ENCODE measurements around the gene OGFR. TPM values are rescaled to one million over a fixed set of nuclear protein-coding genes. Genes with fewer than 3 reads are reported as not detected.

Gene OGFR
- total RNA-seq, 2 donors from 2014 or later, result 23.3 to 23.6 TPM

DNA sequence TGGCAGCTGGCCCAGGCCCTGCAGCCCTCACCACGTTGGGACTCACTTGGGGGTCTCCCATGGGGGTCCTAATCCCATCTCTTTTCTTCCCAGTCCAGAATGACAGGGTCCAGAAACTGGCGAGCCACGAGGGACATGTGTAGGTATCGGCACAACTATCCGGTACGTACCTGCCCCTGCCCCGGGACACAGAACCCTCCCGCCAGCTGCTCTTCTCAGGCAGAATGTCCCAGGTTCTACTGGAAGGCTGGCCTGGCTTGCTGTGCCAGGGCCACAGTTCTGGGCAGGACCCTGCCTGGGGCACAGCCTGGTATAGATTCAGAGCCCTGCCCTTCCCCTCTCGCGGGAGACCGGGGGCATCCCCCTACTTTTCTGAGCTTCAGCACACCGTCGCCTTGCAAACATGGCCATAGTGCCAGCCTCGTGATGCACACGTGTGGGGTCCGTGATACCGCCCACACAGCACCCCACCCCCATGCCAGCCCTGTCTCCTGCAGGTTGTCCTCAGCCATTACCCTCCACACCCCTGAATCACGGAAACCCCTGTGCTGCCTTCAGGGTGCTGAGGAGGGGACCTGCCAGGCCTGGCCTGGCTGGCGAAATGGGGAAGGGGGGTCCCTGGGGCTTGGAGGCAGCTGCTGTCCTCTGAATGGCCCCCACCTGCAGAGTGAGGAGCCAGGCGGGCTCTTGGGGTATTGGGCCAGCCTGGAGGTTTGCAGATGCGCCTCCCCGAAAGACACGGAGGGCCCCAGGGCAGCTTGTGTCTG, 3.0 kb downstream of the OGFR start:
- intact Hi-C loops (cut with DNase I), result loop anchor here (5.0 kb wide), 1 partner anchor 140 kb away; no protein-coding TSS in a partner anchor

GRCh38 chr20:62808211-62808865, 3.7 kb downstream of the OGFR start:
- intact Hi-C loops (cut with DNase I), result loop anchor here (5.0 kb wide), 1 partner anchor 141 kb away; no protein-coding TSS in a partner anchor
- DNase-seq (peak; percentile 66), ATAC-seq (peak in 1 of 2 donors; percentile 41)

More for the DNA sequence above, 3.0 kb downstream of the OGFR start:
- ATAC-seq (no peak), DNase-seq (no peak)

DNA sequence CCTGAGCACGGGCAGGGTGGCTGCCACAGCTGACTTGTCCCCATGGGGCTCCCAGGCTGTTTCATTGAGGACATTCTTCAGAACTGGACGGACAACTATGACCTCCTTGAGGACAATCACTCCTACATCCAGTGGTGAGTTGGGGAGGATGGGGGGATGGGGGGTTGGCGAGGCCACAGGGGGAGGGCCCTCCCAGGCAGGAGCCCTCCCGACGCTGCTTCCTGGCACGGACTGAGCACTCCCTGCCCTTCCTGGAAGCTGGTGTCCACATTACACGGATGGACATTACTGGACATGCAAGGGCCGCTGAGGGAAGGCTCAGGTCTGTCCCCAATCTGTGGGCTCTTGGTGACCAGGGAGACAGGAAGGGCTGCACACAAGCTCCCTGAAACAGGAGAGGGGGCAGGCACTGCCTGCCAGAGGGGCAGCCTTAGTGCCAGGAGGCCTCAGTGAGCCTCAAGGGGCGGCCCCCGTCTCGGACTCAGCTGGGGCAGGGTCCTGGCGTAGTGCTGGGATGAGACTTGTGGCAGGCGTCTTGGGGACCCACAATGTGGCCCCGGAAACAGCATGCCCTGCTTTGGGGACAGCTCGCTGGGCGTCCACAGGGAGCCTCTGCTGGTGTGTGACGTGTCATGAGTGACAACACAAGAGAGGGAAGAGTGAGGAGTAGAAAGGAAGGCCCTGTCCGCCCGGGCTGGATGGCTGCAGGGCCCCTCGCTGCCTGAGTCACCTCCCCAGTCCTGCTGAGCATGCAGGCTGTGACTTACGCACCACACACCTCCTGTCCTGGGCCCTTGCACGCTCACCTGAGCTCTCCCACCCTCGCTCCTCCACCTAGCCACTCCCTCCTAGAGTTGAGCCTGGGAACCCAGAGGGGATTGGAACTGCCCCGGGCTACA, 5.1 kb downstream of the OGFR start:
- intact Hi-C loops (cut with DNase I), result loop anchor here (5.0 kb wide), 1 partner anchor 142 kb away; no protein-coding TSS in a partner anchor
- DNase-seq (no peak), ATAC-seq (no peak)

DNA sequence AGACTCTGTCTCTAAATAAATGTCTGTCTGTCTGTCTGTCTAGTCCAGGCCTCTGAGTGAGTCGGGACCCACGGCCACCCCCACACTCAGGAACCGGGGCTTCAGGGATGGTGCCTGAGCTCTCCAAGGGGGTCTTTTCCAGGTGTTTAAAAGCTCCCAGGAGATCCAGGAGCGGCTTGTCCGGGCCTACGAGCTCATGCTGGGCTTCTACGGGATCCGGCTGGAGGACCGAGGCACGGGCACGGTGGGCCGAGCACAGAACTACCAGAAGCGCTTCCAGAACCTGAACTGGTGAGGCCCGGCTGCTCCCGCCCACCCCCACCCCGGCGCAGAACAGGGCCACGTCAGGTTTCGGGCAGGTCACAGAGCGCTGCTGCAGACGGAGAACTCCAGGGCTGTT, 6.7 kb downstream of the OGFR start:
- DNase-seq, result no peak

DNA sequence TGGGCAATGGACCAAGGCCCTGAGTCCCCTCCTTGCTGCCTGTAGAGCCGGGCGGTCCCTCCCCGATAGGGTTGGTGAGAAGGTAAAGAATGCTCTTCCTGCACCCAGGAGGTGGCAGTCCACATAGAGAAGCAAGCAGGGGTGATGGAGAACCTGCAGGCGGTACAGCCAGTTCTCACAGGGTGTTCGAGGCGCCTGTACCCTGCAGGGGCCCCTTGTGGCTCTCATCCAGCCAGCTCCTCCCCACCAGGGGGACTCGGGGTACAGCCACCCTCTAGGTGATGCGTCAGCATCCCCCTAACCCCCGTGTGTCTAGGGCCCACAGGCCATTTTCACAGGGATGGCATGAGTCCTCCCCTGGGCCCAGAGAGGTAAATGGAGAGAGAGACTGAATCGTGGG, 7.1 kb downstream of the OGFR start:
- intact Hi-C loops (cut with DNase I), result no loop called here
- DNase-seq, result no peak
- no peak for ATAC-seq

More for the DNA sequence above, 6.7 kb downstream of the OGFR start:
- intact Hi-C loops (cut with DNase I), result no loop called here
- ATAC-seq, result no peak

DNA sequence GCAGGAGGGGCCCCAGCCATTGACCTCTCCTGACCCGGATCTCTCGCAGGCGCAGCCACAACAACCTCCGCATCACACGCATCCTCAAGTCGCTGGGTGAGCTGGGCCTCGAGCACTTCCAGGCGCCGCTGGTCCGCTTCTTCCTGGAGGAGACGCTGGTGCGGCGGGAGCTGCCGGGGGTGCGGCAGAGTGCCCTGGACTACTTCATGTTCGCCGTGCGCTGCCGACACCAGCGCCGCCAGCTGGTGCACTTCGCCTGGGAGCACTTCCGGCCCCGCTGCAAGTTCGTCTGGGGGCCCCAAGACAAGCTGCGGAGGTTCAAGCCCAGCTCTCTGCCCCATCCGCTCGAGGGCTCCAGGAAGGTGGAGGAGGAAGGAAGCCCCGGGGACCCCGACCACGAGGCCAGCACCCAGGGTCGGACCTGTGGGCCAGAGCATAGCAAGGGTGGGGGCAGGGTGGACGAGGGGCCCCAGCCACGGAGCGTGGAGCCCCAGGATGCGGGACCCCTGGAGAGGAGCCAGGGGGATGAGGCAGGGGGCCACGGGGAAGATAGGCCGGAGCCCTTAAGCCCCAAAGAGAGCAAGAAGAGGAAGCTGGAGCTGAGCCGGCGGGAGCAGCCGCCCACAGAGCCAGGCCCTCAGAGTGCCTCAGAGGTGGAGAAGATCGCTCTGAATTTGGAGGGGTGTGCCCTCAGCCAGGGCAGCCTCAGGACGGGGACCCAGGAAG, 7.7 kb downstream of the OGFR start:
- intact Hi-C loops (cut with DNase I), result no loop called here
- ATAC-seq, result no peak
- no peak for DNase-seq

DNA sequence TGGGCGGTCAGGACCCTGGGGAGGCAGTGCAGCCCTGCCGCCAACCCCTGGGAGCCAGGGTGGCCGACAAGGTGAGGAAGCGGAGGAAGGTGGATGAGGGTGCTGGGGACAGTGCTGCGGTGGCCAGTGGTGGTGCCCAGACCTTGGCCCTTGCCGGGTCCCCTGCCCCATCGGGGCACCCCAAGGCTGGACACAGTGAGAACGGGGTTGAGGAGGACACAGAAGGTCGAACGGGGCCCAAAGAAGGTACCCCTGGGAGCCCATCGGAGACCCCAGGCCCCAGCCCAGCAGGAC, 8.2 kb downstream of the OGFR start:
- ATAC-seq (no peak), DNase-seq (no peak)
- intact Hi-C loops (cut with DNase I), result no loop called here

DNA sequence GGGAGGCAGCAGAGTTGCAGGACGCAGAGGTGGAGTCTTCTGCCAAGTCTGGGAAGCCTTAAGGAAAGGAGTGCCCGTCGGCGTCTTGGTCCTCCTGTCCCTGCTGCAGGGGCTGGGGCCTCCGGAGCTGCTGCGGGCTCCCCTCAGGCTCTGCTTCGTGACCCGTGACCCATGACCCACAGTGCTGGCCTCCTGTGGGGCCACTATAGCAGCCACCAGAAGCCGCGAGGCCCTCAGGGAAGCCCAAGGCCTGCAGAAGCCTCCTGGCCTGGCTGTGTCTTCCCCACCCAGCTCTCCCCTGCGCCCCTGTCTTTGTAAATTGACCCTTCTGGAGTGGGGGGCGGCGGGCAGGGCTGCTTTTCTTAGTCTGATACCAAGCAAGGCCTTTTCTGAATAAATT, 9.0 kb downstream of the OGFR start:
- DNase-seq (no peak), ATAC-seq (no peak)
- intact Hi-C loops (cut with DNase I), result no loop called here

DNA sequence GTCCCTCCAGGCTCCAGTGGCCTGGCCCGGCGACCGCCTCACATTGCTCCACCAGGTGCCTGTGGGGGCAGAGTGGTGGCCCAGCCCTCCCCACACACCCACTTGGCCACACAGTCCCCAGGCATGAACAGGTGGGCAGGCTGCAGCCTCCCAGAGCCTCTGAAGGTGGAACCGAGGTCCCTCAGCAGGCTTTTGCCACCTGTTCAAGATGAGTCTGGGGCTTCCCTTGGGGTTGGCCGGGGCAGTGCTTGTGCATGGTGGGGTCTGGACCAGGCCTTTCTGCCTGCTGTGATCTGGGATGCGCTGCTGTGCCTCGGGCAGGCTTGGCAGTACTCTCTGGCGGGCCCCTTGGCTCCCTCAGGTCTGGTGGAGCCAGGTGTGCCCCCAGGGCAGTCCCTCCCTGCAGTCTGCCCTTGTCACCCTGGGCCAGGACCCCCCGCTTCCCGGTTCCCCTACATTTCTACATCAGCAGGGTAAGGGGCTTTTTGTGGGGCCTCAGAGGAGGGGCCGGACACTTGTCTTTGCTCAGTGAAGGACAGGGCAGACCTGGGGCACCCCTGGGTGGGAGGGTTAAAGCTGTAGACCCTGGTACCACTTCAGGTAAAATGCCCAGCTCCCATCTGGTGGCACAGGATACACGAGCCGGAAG, 9.5 kb downstream of the OGFR start:
- ATAC-seq (no peak), DNase-seq (no peak)
- intact Hi-C loops (cut with DNase I), result no loop called here

- ATAC-seq (no peak), DNase-seq (no peak)
- intact Hi-C loops (cut with DNase I), result no loop called here
Observed at GRCh38 chr20:62814709-62815065, 10.1 kb downstream of the OGFR start.

- no peak for DNase-seq
- peak in 1 of 2 donors; percentile 37 for ATAC-seq
- intact Hi-C loops (cut with DNase I), result no loop called here
Observed at GRCh38 chr20:62815066-62815991, 10.7 kb downstream of the OGFR start.

DNA sequence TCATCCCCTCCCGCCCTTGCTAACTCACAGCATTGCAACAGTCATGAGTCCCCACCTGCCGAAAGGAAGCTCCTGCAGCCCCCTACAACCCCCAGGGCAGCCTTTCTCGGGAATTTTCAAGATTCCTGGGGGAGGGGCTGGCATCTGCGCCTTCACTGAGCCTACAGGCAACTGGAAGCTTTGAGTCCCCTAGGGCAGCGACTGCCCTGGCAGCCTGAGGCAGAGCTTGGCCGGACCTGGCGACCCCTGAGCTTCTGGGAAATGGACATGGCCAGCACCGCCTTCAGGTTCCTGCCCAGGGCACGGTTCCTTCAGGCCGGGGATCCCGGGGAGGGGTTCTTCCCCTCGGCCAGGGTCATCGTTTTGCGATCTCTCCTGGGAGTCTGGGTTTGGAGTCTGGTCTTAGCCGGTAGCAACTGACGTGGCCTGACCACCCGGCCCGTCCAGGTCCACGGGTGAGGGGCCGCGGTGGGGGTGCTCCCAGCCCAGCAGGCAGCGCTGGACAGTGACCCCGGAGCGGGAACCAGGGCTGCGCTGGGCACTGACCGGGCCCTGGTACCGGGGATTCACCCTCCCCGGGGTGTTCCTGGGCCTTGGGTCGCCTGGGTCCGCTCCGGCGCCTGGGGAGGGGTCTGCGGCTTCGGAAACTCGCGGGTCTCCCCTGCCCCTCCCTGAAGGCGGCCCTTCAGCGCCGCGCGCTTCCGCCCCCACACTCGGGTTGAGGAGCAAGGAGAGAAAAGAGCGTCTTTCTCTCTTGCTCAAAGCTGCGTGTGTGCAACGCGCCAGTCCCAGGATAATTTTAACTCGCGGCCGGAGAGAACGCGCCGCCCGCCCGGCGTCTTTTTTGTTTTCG, 11.6 kb downstream of the OGFR start:
- intact Hi-C loops (cut with DNase I), result no loop called here
- DNase-seq, result no peak
- no peak for ATAC-seq

DNA sequence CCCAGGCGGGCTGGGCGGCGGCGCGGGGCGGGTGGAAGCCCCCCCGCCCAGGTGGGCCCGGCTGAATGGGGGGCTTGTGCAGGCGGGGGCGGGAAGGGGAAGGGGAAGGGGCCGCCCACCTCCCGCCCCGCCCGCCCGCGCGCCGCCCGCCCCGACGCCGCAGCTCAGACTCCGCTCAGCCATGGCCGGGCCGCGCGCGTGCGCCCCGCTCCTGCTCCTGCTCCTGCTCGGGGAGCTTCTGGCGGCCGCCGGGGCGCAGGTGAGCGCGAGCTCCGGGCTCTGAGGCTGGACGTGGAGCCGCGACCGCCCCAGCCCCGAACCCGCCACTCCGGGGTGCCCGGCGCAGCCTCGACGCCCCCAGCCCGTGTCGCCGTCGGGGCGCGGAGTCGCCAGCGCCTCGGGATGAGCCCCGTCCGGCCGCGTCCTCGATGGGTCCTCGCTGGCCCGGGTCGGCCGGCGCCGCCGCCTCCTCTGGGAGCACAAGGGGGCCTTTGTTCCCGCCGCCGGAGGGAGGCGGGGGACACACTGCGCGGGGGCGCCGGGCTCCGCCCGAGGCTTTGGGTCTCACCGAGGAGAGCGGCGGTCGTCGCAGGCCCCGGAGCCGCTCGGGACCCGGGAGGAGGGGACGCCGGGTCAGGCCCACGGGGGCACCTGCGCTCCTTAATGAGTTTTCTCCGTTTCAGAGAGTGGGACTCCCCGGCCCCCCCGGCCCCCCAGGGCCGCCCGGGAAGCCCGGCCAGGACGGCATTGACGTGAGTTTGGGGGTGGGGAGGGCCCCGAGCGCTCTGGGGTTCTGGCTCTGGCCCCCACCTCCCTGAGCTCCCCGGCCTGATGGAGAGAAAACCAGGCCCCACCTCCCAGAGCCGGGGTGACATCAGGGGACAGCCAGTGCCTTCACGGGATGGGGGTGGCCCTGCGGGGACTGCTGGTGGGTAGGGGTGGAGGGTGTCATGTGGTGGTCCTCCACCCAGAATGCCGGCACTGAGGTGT, 12.5 kb downstream of the OGFR start, which contains the start of gene COL9A3:
Gene COL9A3, plus strand, starts transcription at position 167 of the 990 bp plus-strand sequence. Its CDS starts 15 bp downstream, at position 182.
- no peak for ATAC-seq

DNA sequence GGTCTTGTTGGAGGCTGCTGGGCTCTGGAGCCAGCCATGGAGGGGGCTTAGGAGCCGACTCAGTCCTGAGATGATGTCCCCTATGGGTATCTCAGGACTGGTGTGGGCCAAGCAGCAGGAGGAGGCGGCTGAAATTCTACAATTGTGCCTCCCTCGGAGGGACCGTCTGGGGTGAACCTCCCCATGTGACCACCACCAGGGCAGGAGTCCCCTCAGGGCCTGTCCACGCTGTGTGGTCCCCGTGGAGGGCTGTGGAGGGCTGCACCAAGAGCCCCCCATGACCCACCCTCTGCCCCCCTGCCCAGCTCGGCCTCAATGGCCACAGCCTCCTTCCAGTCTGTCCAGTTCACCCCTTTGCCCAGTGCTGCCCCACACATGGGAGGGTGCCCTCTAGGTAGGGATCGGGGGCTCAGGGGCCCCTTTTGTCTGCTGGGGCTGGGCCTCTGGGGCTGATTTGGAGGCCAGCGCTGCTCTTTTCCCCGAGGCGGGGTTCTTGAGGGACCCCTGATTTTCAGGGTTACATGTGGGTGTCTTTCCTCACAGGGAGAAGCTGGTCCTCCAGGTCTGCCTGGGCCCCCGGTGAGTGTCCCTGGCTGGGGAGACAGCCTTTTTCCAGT, 13.4 kb downstream of the OGFR start:
- ATAC-seq (no peak), DNase-seq (no peak)
- intact Hi-C loops (cut with DNase I), result no loop called here

More for the DNA sequence above, 12.5 kb downstream of the OGFR start, which contains the start of gene COL9A3:
- intact Hi-C loops (cut with DNase I), result no loop called here
- DNase-seq, result no peak

All from left cardiac atrium (tissue), 4 donors.